Activated CD4-positive, CD25-positive, alpha-beta regulatory T cell treated with anti-CD3 and anti-CD28 coated beads, Interleukin-2, amount 50 U/mL, for 16 hours (primary cell): ENCODE measurements around the gene MAPRE3.

Source experiments
- DNase-seq: peaks from one replicate; pipeline ENCODE4 v3.0.0-alpha.2; 2020; ENCODE audit warnings: low read depth, low spot score

The MAPRE3 gene

GRCh38 chr2:26948800-26949199 is 21.6 kb upstream of the MAPRE3 start:
- no peak for DNase-seq

GRCh38 chr2:26950246-26950645 is 20.2 kb upstream of the MAPRE3 start:
- DNase-seq, result no peak

- no peak for DNase-seq
These were observed 19.2 kb upstream of the MAPRE3 start for GRCh38 chr2:26951236-26951635.

- DNase-seq, result no peak
These were observed 18.1 kb upstream of the MAPRE3 start for GRCh38 chr2:26952374-26952773.

- no peak for DNase-seq
These were observed 16.3 kb upstream of the MAPRE3 start for GRCh38 chr2:26954135-26954534.

GRCh38 chr2:26957041-26957440 is 13.4 kb upstream of the MAPRE3 start:
- DNase-seq, result no peak

- no peak for DNase-seq
These were observed 12.9 kb upstream of the MAPRE3 start for GRCh38 chr2:26957534-26957933.

- no peak for DNase-seq
These were observed 11.1 kb upstream of the MAPRE3 start for GRCh38 chr2:26959331-26959730.

GRCh38 chr2:26964446-26965130 is 5.8 kb upstream of the MAPRE3 start:
- DNase-seq, result no peak

GRCh38 chr2:26968001-26968400 is 2.4 kb upstream of the MAPRE3 start:
- no peak for DNase-seq

- no peak for DNase-seq
These were observed 1.2 kb upstream of the MAPRE3 start for GRCh38 chr2:26969077-26969844.

- DNase-seq, result no peak
These were observed 641 bp downstream of the MAPRE3 start for GRCh38 chr2:26970928-26971627.

- DNase-seq, result no peak
These were observed 1.7 kb downstream of the MAPRE3 start for GRCh38 chr2:26971911-26972786.

- no peak for DNase-seq
These were observed 3.9 kb downstream of the MAPRE3 start for GRCh38 chr2:26974352-26974751.

GRCh38 chr2:26975102-26975501 is 4.7 kb downstream of the MAPRE3 start:
- DNase-seq, result no peak

- DNase-seq, result no peak
These were observed 5.2 kb downstream of the MAPRE3 start for GRCh38 chr2:26975656-26976055.

GRCh38 chr2:26976237-26976636 is 5.8 kb downstream of the MAPRE3 start:
- no peak for DNase-seq

GRCh38 chr2:26977012-26977411 is 6.6 kb downstream of the MAPRE3 start:
- DNase-seq, result no peak

- no peak for DNase-seq
These were observed 7.7 kb downstream of the MAPRE3 start for GRCh38 chr2:26978061-26978596.

GRCh38 chr2:26979741-26980140 is 9.3 kb downstream of the MAPRE3 start:
- no peak for DNase-seq

GRCh38 chr2:26980971-26981370 is 10.5 kb downstream of the MAPRE3 start:
- no peak for DNase-seq
